D721Med (cell line): ENCODE results near the gene MAPT.

Experiments
- DNase-seq: peaks from one replicate; pipeline ENCODE4 v3.0.0; 2011; ENCODE audit warnings: low spot score; ENCODE audit not compliant: insufficient read length
- FAIRE-seq: peaks from 2 replicates; lab custom pipeline; 2011; peaks lifted over from hg19 to GRCh38; lab: Jason Lieb, UNC
- CTCF ChIP-seq: IDR thresholded peaks from 2 replicates; pipeline ENCODE4 v1.5.1; 2012; ENCODE audit warnings: mild to moderate bottlenecking, control low read depth; ENCODE audit not compliant: insufficient read depth; ENCODE audit errors: missing control alignments

Gene MAPT

GRCh38 chr17:45971698-45972141, 77.4 kb downstream of the MAPT start:
- FAIRE-seq (no peak), DNase-seq (no peak)
- no peak for TF ChIP-seq CTCF

- TF ChIP-seq CTCF: no peak
- no peak for DNase-seq
- FAIRE-seq: no peak
These were observed 78.2 kb downstream of the MAPT start for GRCh38 chr17:45972531-45972930.

GRCh38 chr17:45973099-45973780, 78.9 kb downstream of the MAPT start:
- no peak for FAIRE-seq

GRCh38 chr17:45973946-45974859, 79.8 kb downstream of the MAPT start:
- FAIRE-seq: no peak
- DNase-seq: no peak
- TF ChIP-seq CTCF: no peak

More at GRCh38 chr17:45973099-45973780, 78.9 kb downstream of the MAPT start:
- no peak for TF ChIP-seq CTCF
- DNase-seq: no peak

GRCh38 chr17:45974916-45975630, 80.7 kb downstream of the MAPT start:
- DNase-seq (no peak), FAIRE-seq (no peak)
- no peak for TF ChIP-seq CTCF

GRCh38 chr17:45975640-45976295, 81.4 kb downstream of the MAPT start:
- no peak for FAIRE-seq
- no peak for DNase-seq
- no peak for TF ChIP-seq CTCF
